Thyroid gland (tissue), 4 donors: Measurements from ENCODE around the gene PAK4. TPM values are rescaled to one million over a fixed set of nuclear protein-coding genes. Genes with fewer than 3 reads are reported as not detected.
A peak's percentile ranks its signal among the peaks of the same experiment; 100 is the strongest.

Source experiments
- DNase-seq, 2 donors: peaks; one replicate each; pipeline ENCODE4 v3.0.0-alpha.2; 2019
- H3K27ac ChIP-seq, 3 donors: fragments of 200-600 bp; sonication (generic); 1 replicate in 2 of 3; 2 replicates in 1 of 3; pipeline ENCODE4 v1.5.1; 2016 to 2019; ENCODE audit warnings: mild to moderate bottlenecking in 1 of 3, moderate library complexity in 1 of 3
- H3K27me3 ChIP-seq: fragments of 200-600 bp; sonication (generic); one replicate; pipeline ENCODE4 v1.5.1; 2019
- H3K36me3 ChIP-seq, 2 donors: fragments of 200-600 bp; sonication (generic); one replicate each; pipeline ENCODE4 v1.5.1; 2016 to 2019
- H3K4me1 ChIP-seq, 2 donors: fragments of 200-600 bp; sonication (generic); one replicate each; pipeline ENCODE4 v1.5.1; 2017 to 2019
- H3K4me3 ChIP-seq, 3 donors: fragments of 200-600 bp; sonication (generic); replicated peaks in 1 of 3; 1 replicate in 2 of 3; 2 replicates in 1 of 3; pipeline ENCODE4 v1.5.1; 2016; ENCODE audit warnings: mild to moderate bottlenecking in 1 of 3
- H3K9me3 ChIP-seq: fragments of 200-600 bp; sonication (generic); one replicate; pipeline ENCODE4 v1.5.1; 2017
- CTCF ChIP-seq, 6 experiments: fragments of 200-600 bp in 3 of 6; fragments of 450-650 bp in 3 of 6; sonication (generic) in 3 of 6; IDR thresholded peaks; one replicate each; pipeline ENCODE4 v1.5.1; 2016 to 2019; ENCODE audit warnings: antibody characterized with exemption in 6 of 6, mild to moderate bottlenecking in 2 of 6, inconsistent platforms in 1 of 6, moderate library complexity in 1 of 6
- POLR2A ChIP-seq, 2 donors: fragments of 450-650 bp; IDR thresholded peaks; one replicate each; pipeline ENCODE4 v1.6.1; 2017; ENCODE audit warnings: antibody characterized with exemption in 2 of 2, mild to moderate bottlenecking in 2 of 2, moderate library complexity in 1 of 2
- WGBS, 2 donors: methylation state at CpG; one replicate each; pipeline ENCODE4 v1.1.5; 2017; 5-methylcytosine and 5-hydroxymethylcytosine counted together
- intact Hi-C: fragments of 100-400 bp; cut with DNase I; formaldehyde crosslinking; loops from one replicate; pipeline ENCODE4 v1.15.1; 2023
- total RNA-seq, 4 donors: library from RNA; depleted of rRNA; stranded (reverse); fragments of >200 nt; gene quantifications; one replicate each; pipeline ENCODE4 v1.2.3, GENCODE V29; 2016

The PAK4 gene
- total RNA-seq, 4 donors from 2014 or later, result 12.4 to 24.9 (median 23.2) TPM

GRCh38 chr19:39160523-39160861 lies 34.9 kb downstream of the PAK4 start:
- no peak for DNase-seq
- intact Hi-C loops, result no loop called here
- Histone ChIP-seq H3K27me3 (no peaks in the 10 kb centered on the region), H3K36me3 (no peaks in the 10 kb centered on the region), H3K27ac (peak overlapping the region in 2 of 3 donors; percentile 36 to 56), H3K4me3 (no peak overlapping the region), H3K9me3 (no peaks in the 10 kb centered on the region), H3K4me1 (peaks cover 21 to 49% of the 10 kb centered on the region in 2 donors)
- 56 to 60% methylated on average over 8 of the region's 8 CpGs for WGBS, 2 donors
- TF ChIP-seq CTCF (IDR thresholded peaks at IDR 0.05) (no peak), POLR2A (IDR thresholded peaks at IDR 0.05) (no peak)

- Histone ChIP-seq H3K9me3 (no peaks in the 10 kb centered on the region), H3K27me3 (no peaks in the 10 kb centered on the region), H3K27ac (peak overlapping the region in 2 of 3 donors; percentile 36 to 56), H3K4me1 (peaks cover 17 to 49% of the 10 kb centered on the region in 2 donors), H3K4me3 (no peak overlapping the region), H3K36me3 (no peaks in the 10 kb centered on the region)
- 78 to 87% methylated on average over 9 of the region's 21 CpGs for WGBS, 2 donors
- TF ChIP-seq CTCF (IDR thresholded peaks at IDR 0.05), result no peak
- no peak for TF ChIP-seq POLR2A (IDR thresholded peaks at IDR 0.05)
- intact Hi-C loops, result no loop called here
- DNase-seq, result no peak
These were observed 35.5 kb downstream of the PAK4 start for GRCh38 chr19:39160889-39161672.

GRCh38 chr19:39162441-39163043 lies 37.0 kb downstream of the PAK4 start:
- peaks cover 21 to 49% of the 10 kb centered on the region in 2 donors for H3K4me1 ChIP-seq
- TF ChIP-seq POLR2A (IDR thresholded peaks at IDR 0.05) (no peak), CTCF (IDR thresholded peaks at IDR 0.05) (no peak)

GRCh38 chr19:39163621-39164020 lies 38.0 kb downstream of the PAK4 start:
- intact Hi-C loops, result no loop called here
- peaks cover 26 to 49% of the 10 kb centered on the region in 2 donors for H3K4me1 ChIP-seq
- H3K36me3 ChIP-seq, result no peaks in the 10 kb centered on the region
- DNase-seq, result no peak
- H3K27ac ChIP-seq, result no peak overlapping the region
- TF ChIP-seq CTCF (IDR thresholded peaks at IDR 0.05) (no peak), POLR2A (IDR thresholded peaks at IDR 0.05) (no peak)
- H3K9me3 ChIP-seq, result no peaks in the 10 kb centered on the region
- WGBS, 2 donors, result 84 to 91% methylated on average over 9 of the region's 9 CpGs
- H3K27me3 ChIP-seq, result no peaks in the 10 kb centered on the region
- H3K4me3 ChIP-seq, result no peak overlapping the region

More at GRCh38 chr19:39162441-39163043, 37.0 kb downstream of the PAK4 start:
- intact Hi-C loops, result no loop called here
- Histone ChIP-seq H3K9me3 (no peaks in the 10 kb centered on the region), H3K27ac (no peak overlapping the region), H3K36me3 (no peaks in the 10 kb centered on the region), H3K4me3 (no peak overlapping the region), H3K27me3 (no peaks in the 10 kb centered on the region)
- 90 to 93% methylated on average over 15 of the region's 15 CpGs for WGBS, 2 donors
- no peak for DNase-seq

- no peak overlapping the region for H3K27ac ChIP-seq
- no peak for TF ChIP-seq POLR2A (IDR thresholded peaks at IDR 0.05)
- no peak for TF ChIP-seq CTCF (IDR thresholded peaks at IDR 0.05)
- intact Hi-C loops, result no loop called here
These were observed 38.7 kb downstream of the PAK4 start for GRCh38 chr19:39164289-39164688.

More at GRCh38 chr19:39164289-39164688, 38.7 kb downstream of the PAK4 start:
- no peak overlapping the region for H3K4me3 ChIP-seq
- H3K4me1 ChIP-seq, result peaks cover 26 to 47% of the 10 kb centered on the region in 2 donors
- no peak for DNase-seq
- WGBS, 2 donors, result 94 to 97% methylated on average over 6 of the region's 6 CpGs
- H3K9me3 ChIP-seq, result no peaks in the 10 kb centered on the region
- H3K27me3 ChIP-seq, result no peaks in the 10 kb centered on the region
- H3K36me3 ChIP-seq, result no peaks in the 10 kb centered on the region
